ENCODE results near the gene GRN.

The GRN gene

DNA sequence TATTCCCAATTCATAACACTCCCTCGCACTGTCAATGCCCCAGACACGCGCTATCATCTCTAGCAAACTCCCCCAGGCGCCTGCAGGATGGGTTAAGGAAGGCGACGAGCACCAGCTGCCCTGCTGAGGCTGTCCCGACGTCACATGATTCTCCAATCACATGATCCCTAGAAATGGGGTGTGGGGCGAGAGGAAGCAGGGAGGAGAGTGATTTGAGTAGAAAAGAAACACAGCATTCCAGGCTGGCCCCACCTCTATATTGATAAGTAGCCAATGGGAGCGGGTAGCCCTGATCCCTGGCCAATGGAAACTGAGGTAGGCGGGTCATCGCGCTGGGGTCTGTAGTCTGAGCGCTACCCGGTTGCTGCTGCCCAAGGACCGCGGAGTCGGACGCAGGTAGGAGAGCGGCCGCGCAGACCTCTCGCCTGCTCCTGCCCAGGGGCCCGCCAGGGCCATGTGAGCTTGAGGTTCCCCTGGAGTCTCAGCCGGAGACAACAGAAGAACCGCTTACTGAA, at the start of gene GRN:
Gene GRN (plus strand): TSS at position 364 of the 515 bp plus-strand sequence. CDS start 3,863 bp downstream, outside the sequence.
- peak; percentile 93 for DNase-seq
- Mint-ChIP-seq H3K9me3 (no peaks in the 10 kb centered on the region), H3K4me1 (peaks cover 28% of the 10 kb centered on the region), H3K27ac (peak within 1 kb of the TSS; percentile 51), H3K27me3 (peaks cover 31% of the 10 kb centered on the region), H3K36me3 (peaks cover 3% of the 10 kb centered on the region), H3K4me3 (peak within 1 kb of the TSS; percentile 87)
- CTCF ChIA-PET, result interaction anchor here (0.8 to 2.0 kb wide), 14 partner anchors 9 to 1445 kb away, joined by 3 to 21 read pairs (median 4); no protein-coding TSS in a partner anchor

GRCh38 chr17:44297975-44298374, 47.1 kb upstream of the GRN start:
- no peak for DNase-seq
- Mint-ChIP-seq H3K36me3 (no peaks in the 10 kb centered on the region), H3K9me3 (no peaks in the 10 kb centered on the region), H3K4me1 (no peaks in the 10 kb centered on the region), H3K4me3 (no peak overlapping the region), H3K27ac (no peak overlapping the region), H3K27me3 (peaks cover 24% of the 10 kb centered on the region)
- CTCF ChIA-PET, result no interaction called here

DNA sequence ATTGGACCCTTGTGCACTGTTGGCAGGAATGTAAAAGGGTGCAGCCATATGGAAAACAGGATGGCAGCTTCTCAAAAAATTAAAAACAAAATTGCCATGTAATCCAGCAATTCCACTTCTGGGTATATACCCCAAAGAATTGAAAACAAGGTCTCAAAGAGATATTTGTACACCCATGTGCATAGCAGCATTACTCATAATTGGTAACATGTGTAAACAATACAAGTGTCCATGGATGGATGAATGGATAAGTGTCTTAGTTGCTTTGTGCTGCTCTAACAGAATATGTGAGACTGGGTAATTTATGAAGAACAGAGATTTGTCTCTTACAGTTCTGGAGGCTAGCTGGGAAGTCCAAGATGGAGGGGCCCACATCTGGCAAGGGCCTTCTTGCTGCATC, 40.5 kb upstream of the GRN start:
- H3K4me1 Mint-ChIP-seq, result peaks cover 16% of the 10 kb centered on the region
- no peak for DNase-seq
- no peak overlapping the region for H3K4me3 Mint-ChIP-seq
- H3K36me3 Mint-ChIP-seq, result no peaks in the 10 kb centered on the region
- no peaks in the 10 kb centered on the region for H3K9me3 Mint-ChIP-seq
- H3K27ac Mint-ChIP-seq, result no peak overlapping the region
- CTCF ChIA-PET, result no interaction called here
- peaks cover 67% of the 10 kb centered on the region for H3K27me3 Mint-ChIP-seq

- H3K9me3 Mint-ChIP-seq, result no peaks in the 10 kb centered on the region
- H3K4me1 Mint-ChIP-seq, result peaks cover 21% of the 10 kb centered on the region
- H3K4me3 Mint-ChIP-seq, result no peak overlapping the region
- no peak overlapping the region for H3K27ac Mint-ChIP-seq
- no peak for DNase-seq
- CTCF ChIA-PET, result no interaction called here
- no peaks in the 10 kb centered on the region for H3K36me3 Mint-ChIP-seq
- peaks cover 85% of the 10 kb centered on the region for H3K27me3 Mint-ChIP-seq
Observed at GRCh38 chr17:44307387-44308186, 37.5 kb upstream of the GRN start.

DNA sequence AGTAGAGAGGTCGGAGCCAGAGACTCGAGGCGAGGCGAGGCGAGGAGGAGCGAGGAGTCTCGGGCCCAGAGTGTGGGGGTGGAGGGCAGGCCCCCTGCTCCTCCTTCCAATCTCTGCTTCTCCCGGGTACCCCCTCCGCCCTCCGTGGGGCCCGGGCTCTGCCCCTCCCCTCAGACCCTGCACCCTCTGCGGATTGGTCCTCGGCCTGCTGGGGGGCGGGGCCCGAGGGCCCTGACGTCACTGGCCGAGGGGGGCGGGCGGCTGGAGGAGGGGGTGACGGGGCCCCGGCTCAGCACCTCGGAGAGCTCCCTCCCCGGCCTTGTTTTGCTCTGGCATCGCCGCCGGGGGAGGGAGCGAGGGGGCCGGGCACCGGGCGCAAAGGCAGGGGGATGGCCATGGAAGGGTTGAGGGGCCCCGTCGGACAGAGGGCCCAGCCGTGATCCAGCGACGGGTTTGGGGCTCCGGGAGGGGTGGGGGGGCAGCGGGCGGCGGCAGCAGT, 36.7 kb upstream of the GRN start, which contains the start of gene RUNDC3A:
Gene RUNDC3A (plus strand): TSS at position 282 of the 499 bp plus-strand sequence. CDS start 232 bp downstream, outside the sequence.
- peak; percentile 91 for DNase-seq
- H3K36me3 Mint-ChIP-seq, result no peaks in the 10 kb centered on the region
- H3K4me3 Mint-ChIP-seq, result peak within 1 kb of the TSS; percentile 38
- peaks cover 92% of the 10 kb centered on the region for H3K27me3 Mint-ChIP-seq
- H3K9me3 Mint-ChIP-seq, result no peaks in the 10 kb centered on the region
- no peak within 1 kb of the TSS for H3K27ac Mint-ChIP-seq
- CTCF ChIA-PET, result no interaction called here
- H3K4me1 Mint-ChIP-seq, result peaks cover 21% of the 10 kb centered on the region

GRCh38 chr17:44308865-44309264, 36.2 kb upstream of the GRN start:
- Mint-ChIP-seq H3K27ac (no peak overlapping the region), H3K9me3 (no peaks in the 10 kb centered on the region), H3K36me3 (no peaks in the 10 kb centered on the region), H3K27me3 (peaks cover 92% of the 10 kb centered on the region), H3K4me3 (peak overlapping the region; percentile 38), H3K4me1 (peaks cover 21% of the 10 kb centered on the region)
- DNase-seq, result peak; percentile 41
- CTCF ChIA-PET, result no interaction called here

- Mint-ChIP-seq H3K36me3 (no peaks in the 10 kb centered on the region), H3K9me3 (no peaks in the 10 kb centered on the region), H3K4me3 (no peak overlapping the region), H3K4me1 (peaks cover 20% of the 10 kb centered on the region), H3K27me3 (peaks cover 93% of the 10 kb centered on the region), H3K27ac (no peak overlapping the region)
- no peak for DNase-seq
- CTCF ChIA-PET, result no interaction called here
Observed at GRCh38 chr17:44309472-44309871, 35.6 kb upstream of the GRN start.

GRCh38 chr17:44310188-44310587, 34.9 kb upstream of the GRN start:
- H3K36me3 Mint-ChIP-seq, result no peaks in the 10 kb centered on the region
- no peak overlapping the region for H3K27ac Mint-ChIP-seq
- no peak overlapping the region for H3K4me3 Mint-ChIP-seq
- H3K9me3 Mint-ChIP-seq, result no peaks in the 10 kb centered on the region
- peaks cover 94% of the 10 kb centered on the region for H3K27me3 Mint-ChIP-seq
- H3K4me1 Mint-ChIP-seq, result peaks cover 20% of the 10 kb centered on the region
- DNase-seq, result no peak
- CTCF ChIA-PET, result no interaction called here

DNA sequence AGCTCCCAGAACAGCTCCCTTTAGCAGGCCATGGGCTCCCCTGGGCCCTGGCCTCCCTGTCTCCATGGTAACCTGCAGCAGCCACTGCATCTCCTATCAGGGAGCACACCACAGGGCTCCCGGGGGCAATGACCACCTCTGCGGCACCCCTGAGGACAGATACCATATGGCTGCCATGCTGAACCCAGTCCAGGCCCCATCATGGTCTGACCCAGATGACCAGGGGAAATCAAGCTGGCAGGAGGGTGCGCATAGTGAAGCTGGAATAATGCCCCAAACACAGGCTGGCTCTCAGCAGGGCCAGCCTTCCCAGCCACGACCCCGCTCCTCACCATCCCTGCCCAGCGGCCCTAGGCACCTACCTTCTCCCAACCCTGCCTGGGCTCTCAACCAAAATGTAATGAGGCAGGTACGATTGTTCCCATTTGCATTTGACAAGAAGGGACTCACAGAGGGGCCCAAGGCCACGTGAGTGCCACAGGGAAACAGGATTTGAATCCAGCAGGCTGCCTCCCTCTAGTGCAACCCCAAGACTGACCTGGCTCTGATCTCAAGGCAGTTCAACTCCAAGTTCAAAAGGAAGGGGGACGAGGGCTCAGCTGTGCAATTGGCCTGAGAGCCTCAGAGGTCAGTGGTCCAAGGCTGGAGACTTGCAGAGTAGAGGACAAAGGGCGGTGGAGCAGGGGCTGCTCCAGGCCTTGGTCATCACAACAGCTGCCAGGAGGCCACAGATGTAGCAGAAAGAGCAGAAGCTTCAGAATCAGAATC, 34.3 kb upstream of the GRN start:
- H3K4me1 Mint-ChIP-seq, result peaks cover 24% of the 10 kb centered on the region
- H3K4me3 Mint-ChIP-seq, result no peak overlapping the region
- H3K36me3 Mint-ChIP-seq, result no peaks in the 10 kb centered on the region
- peaks cover 94% of the 10 kb centered on the region for H3K27me3 Mint-ChIP-seq
- CTCF ChIA-PET, result interaction anchor here (0.7 kb wide), 1 partner anchor 101 kb away, joined by 3 read pairs; no protein-coding TSS in a partner anchor
- no peak for DNase-seq
- H3K9me3 Mint-ChIP-seq, result no peaks in the 10 kb centered on the region
- no peak overlapping the region for H3K27ac Mint-ChIP-seq

DNA sequence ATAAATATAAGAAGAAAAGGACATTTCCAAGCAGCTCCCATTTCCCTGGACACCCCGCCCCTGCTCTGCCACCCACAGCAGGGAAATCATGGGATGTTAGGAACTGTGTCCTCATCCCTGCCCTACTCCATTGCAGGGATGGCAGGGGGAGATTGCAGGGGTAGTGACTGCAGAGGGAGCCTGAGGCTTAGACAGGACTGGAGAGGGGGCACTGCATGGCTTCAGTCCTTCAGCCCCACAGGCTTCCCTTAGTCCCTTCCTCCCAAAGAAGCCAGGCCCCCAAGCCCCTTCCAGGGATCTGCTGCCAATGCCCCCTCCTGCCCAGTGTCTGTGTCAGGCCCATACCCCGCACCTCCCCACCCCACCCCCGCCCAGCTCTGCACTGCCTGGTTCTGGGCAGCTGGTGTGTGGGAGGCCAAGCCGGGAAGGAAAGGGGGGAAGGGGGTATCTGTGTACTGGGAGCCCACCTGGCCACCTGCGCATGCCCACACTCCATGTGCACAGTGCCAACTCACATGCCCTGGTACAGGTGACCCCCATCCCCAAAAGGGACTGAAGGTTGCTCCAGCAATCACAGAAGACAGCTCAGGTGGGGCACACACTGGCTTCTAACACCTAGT, 33.4 kb upstream of the GRN start:
- DNase-seq, result no peak
- Mint-ChIP-seq H3K9me3 (no peaks in the 10 kb centered on the region), H3K4me1 (peaks cover 30% of the 10 kb centered on the region), H3K36me3 (no peaks in the 10 kb centered on the region), H3K27me3 (peaks cover 96% of the 10 kb centered on the region), H3K27ac (no peak overlapping the region), H3K4me3 (no peak overlapping the region)
- CTCF ChIA-PET, result interaction anchor here (0.7 kb wide), 1 partner anchor 102 kb away, joined by 3 read pairs; no protein-coding TSS in a partner anchor

DNA sequence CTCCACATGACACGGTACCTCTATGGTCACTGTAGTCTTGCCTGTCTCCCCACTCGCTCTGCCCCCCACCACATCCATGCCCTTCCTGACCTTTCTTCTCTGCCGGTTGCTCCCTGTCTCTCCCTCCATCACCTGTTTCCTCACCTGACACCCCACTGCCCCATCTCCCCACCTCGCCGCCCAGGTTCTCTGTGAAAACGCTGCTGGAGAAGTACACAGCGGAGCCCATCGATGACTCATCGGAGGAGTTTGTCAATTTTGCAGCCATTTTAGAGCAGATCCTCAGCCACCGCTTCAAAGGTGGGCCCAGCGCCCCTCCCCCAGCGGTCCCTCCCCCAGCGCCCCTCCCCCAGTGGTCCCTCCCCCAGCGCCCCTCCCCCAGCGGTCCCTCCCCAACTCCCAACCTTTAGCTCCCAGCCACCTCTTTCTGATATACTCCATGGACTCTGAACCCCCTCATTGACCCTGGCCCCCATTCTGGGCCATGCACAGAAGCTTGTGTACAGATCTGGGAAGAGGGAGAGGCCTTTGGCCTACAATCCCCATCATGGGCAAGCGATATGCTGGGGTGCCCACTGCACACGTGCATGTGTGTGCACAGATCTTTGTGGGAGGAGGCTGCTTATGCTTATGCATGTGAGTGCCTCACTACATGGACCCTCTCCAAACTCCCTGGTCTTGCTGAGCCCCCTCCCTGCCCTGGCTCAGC, 32.6 kb upstream of the GRN start:
- CTCF ChIA-PET, result interaction anchor here (0.9 kb wide), 1 partner anchor 37 kb away, joined by 3 read pairs; no protein-coding TSS in a partner anchor
- peaks cover 96% of the 10 kb centered on the region for H3K27me3 Mint-ChIP-seq
- H3K4me1 Mint-ChIP-seq, result peaks cover 26% of the 10 kb centered on the region
- H3K27ac Mint-ChIP-seq, result no peak overlapping the region
- no peaks in the 10 kb centered on the region for H3K9me3 Mint-ChIP-seq
- H3K36me3 Mint-ChIP-seq, result no peaks in the 10 kb centered on the region
- no peak for DNase-seq
- H3K4me3 Mint-ChIP-seq, result no peak overlapping the region

DNA sequence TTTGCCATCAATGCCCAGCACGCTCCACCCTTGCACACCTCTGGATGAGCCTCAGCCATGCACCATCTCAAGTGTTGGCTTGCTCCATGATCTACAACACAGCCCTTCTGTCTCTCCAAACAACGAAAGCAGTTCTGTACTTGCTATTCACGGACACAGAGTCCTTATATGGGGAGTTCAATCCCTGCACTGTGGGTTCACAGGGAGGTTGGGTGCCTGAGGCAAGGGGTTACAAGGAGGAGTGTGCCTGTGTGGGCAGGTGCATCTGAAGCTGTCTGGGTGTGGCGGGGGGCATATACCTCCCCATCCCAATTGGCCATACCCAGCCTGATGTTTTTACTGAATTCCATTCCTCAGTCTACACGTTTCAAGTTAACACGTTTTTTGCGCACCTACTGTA, 31.1 kb upstream of the GRN start:
- no peak for DNase-seq
- CTCF ChIA-PET, result no interaction called here
- H3K27me3 Mint-ChIP-seq, result peaks cover 90% of the 10 kb centered on the region
- H3K4me1 Mint-ChIP-seq, result peaks cover 20% of the 10 kb centered on the region
- H3K9me3 Mint-ChIP-seq, result no peaks in the 10 kb centered on the region
- H3K4me3 Mint-ChIP-seq, result peak overlapping the region; percentile 55
- no peaks in the 10 kb centered on the region for H3K36me3 Mint-ChIP-seq
- H3K27ac Mint-ChIP-seq, result no peak overlapping the region

GRCh38 chr17:44314524-44314868, 30.6 kb upstream of the GRN start:
- DNase-seq, result no peak
- CTCF ChIA-PET, result no interaction called here
- peaks cover 4% of the 10 kb centered on the region for H3K36me3 Mint-ChIP-seq
- H3K27ac Mint-ChIP-seq, result no peak overlapping the region
- H3K4me1 Mint-ChIP-seq, result peaks cover 17% of the 10 kb centered on the region
- H3K4me3 Mint-ChIP-seq, result peak overlapping the region; percentile 55
- peaks cover 85% of the 10 kb centered on the region for H3K27me3 Mint-ChIP-seq
- no peaks in the 10 kb centered on the region for H3K9me3 Mint-ChIP-seq
